ENCODE data around the gene ANKRD53. TPM values are rescaled to one million over a fixed set of nuclear protein-coding genes. Genes with fewer than 3 reads are reported as not detected.
A peak's percentile ranks its signal among the peaks of the same experiment; 100 is the strongest.

ANKRD53 gene
- total and polyA plus RNA-seq, 4 donors, result 0.63 to 2.5 (median 0.76) TPM

DNA sequence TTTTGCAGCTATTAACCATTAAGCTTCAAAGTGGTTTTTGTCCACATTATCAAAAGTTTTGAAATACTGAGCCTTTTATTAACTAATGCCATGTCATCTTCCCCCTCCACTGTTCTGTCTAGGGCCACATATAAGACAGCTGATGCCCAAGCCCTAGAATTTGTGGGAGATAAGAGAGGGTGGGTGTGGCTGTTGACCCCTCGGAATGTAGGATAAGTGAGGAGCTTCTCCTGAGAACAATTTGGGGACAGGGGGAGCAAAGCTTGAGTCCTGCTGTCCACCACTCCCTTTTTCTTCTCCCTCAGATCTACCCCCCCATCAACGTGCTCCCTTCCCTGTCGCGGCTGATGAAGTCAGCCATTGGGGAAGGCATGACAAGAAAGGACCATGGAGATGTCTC, 14.3 kb upstream of the ANKRD53 start:
- ATAC-seq (ENCODE audit: insufficient read depth, low FRiP score) (no peak), DNase-seq (no peak)
- Histone ChIP-seq H3K27me3 (ENCODE audit: control insufficient read depth in 3 of 3, insufficient read depth in 3 of 3, low read length in 2 of 3) (peaks cover 0 to 38% (median 12%) of the 10 kb centered on the region in 3 donors), H3K4me1 (ENCODE audit: control insufficient read depth in 5 of 5, insufficient read depth in 5 of 5, low read length in 5 of 5) (peaks cover 0 to 8% (median 0%) of the 10 kb centered on the region in 5 donors), H3K27ac (ENCODE audit: low read depth in 1 of 2, low read length in 1 of 2) (no peak overlapping the region), H3K36me3 (ENCODE audit: control insufficient read depth in 4 of 4, insufficient read depth in 4 of 4, low read length in 4 of 4) (no peaks in the 10 kb centered on the region), H3K4me3 (no peak overlapping the region), H3K9me3 (ENCODE audit: control insufficient read depth in 4 of 4, insufficient read depth in 3 of 4, low read length in 3 of 4) (no peaks in the 10 kb centered on the region), H3K9ac (ENCODE audit: insufficient read depth in 1 of 2, low read length in 2 of 2) (no peak overlapping the region)
- WGBS, 2 donors, result 60 to 83% methylated on average over 4 of the region's 4 CpGs
- TF ChIP-seq, protein P1, sequence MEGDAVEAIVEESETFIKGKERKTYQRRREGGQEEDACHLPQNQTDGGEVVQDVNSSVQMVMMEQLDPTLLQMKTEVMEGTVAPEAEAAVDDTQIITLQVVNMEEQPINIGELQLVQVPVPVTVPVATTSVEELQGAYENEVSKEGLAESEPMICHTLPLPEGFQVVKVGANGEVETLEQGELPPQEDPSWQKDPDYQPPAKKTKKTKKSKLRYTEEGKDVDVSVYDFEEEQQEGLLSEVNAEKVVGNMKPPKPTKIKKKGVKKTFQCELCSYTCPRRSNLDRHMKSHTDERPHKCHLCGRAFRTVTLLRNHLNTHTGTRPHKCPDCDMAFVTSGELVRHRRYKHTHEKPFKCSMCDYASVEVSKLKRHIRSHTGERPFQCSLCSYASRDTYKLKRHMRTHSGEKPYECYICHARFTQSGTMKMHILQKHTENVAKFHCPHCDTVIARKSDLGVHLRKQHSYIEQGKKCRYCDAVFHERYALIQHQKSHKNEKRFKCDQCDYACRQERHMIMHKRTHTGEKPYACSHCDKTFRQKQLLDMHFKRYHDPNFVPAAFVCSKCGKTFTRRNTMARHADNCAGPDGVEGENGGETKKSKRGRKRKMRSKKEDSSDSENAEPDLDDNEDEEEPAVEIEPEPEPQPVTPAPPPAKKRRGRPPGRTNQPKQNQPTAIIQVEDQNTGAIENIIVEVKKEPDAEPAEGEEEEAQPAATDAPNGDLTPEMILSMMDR (IDR thresholded peaks at IDR 0.05; ENCODE audit: control extremely low read depth, extremely low read depth), result no peak

DNA sequence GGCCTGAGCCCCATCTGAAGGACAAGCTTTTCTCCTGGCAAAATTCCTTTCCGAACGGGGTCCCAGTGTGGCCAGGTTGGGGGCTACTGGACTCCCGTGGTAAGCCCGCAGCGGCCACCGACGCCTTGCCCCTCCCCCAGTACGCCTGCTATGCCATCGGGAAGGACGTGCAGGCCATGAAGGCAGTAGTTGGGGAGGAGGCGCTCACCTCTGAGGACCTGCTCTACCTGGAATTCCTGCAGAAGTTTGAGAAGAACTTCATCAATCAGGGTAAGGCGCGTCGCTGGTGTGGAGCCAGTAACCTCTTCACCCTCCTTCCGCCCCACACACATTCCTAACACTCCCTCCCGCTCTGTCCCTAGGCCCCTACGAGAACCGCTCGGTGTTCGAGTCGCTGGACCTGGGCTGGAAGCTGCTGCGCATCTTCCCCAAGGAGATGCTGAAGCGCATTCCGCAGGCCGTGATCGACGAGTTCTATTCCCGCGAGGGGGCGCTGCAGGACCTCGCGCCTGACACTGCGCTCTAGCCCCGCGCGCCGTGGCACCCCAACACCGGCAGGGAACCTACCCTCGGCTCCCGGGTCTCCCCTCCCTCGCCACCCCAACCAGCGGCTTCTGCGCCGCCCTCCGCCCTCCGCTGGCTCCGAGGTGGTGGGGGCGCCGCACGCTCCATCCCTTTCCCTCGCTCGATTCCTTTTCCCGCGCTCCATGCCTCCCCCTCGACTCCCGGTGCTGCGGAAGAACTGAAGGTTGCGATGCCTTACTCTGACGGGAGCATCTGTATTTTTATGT, 13.6 kb upstream of the ANKRD53 start:
- Histone ChIP-seq H3K27ac (ENCODE audit: low read depth in 1 of 2, low read length in 1 of 2) (no peak overlapping the region), H3K4me3 (peak overlapping the region; percentile 30), H3K4me1 (ENCODE audit: control insufficient read depth in 5 of 5, insufficient read depth in 5 of 5, low read length in 5 of 5) (peaks cover 0 to 8% (median 0%) of the 10 kb centered on the region in 5 donors), H3K9ac (ENCODE audit: insufficient read depth in 1 of 2, low read length in 2 of 2) (peak overlapping the region in 1 of 2 donors; percentile 23), H3K27me3 (ENCODE audit: control insufficient read depth in 3 of 3, insufficient read depth in 3 of 3, low read length in 2 of 3) (peaks cover 0 to 44% (median 12%) of the 10 kb centered on the region in 3 donors), H3K36me3 (ENCODE audit: control insufficient read depth in 4 of 4, insufficient read depth in 4 of 4, low read length in 4 of 4) (no peaks in the 10 kb centered on the region), H3K9me3 (ENCODE audit: control insufficient read depth in 4 of 4, insufficient read depth in 3 of 4, low read length in 3 of 4) (no peaks in the 10 kb centered on the region)
- TF ChIP-seq, protein P1 (IDR thresholded peaks at IDR 0.05; ENCODE audit: control extremely low read depth, extremely low read depth), result peak; percentile 65
- peak; percentile 64 for ATAC-seq (ENCODE audit: insufficient read depth, low FRiP score)
- WGBS, 2 donors, result 7 to 13% methylated on average over 59 of the region's 59 CpGs
- peak; percentile 62 to 72 (median 69) for DNase-seq

DNA sequence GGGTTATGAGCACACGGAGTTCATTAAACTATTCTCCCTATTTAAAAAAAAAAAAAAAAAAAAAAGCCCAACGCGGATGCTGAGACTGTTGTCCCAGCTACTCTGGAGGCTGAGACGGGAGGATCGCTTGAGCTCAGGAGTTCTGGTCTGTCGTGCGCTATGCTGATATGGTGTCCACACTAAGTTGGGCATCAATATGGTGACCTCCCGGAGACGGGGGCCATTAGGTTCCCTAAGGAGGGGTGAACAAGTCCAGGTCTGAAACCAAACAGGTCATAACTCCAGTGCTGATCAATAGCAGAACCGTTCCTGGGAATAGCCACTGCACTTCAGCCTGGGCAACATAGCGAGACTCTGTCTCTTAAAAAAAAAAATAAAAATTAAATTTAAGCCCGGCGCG, 12.9 kb upstream of the ANKRD53 start:
- no peak overlapping the region for H3K9ac ChIP-seq (ENCODE audit: insufficient read depth in 1 of 2, low read length in 2 of 2)
- H3K4me1 ChIP-seq (ENCODE audit: control insufficient read depth in 5 of 5, insufficient read depth in 5 of 5, low read length in 5 of 5), result peaks cover 0 to 8% (median 0%) of the 10 kb centered on the region in 5 donors
- peaks cover 0 to 49% (median 12%) of the 10 kb centered on the region in 3 donors for H3K27me3 ChIP-seq (ENCODE audit: control insufficient read depth in 3 of 3, insufficient read depth in 3 of 3, low read length in 2 of 3)
- H3K9me3 ChIP-seq (ENCODE audit: control insufficient read depth in 4 of 4, insufficient read depth in 3 of 4, low read length in 3 of 4), result no peaks in the 10 kb centered on the region
- TF ChIP-seq, protein P1 (IDR thresholded peaks at IDR 0.05; ENCODE audit: control extremely low read depth, extremely low read depth), result no peak
- no peak overlapping the region for H3K4me3 ChIP-seq
- ATAC-seq (ENCODE audit: insufficient read depth, low FRiP score) (no peak), DNase-seq (no peak)
- no peak overlapping the region for H3K27ac ChIP-seq (ENCODE audit: low read depth in 1 of 2, low read length in 1 of 2)
- WGBS, 2 donors, result 73 to 74% methylated on average over 14 of the region's 14 CpGs
- no peaks in the 10 kb centered on the region for H3K36me3 ChIP-seq (ENCODE audit: control insufficient read depth in 4 of 4, insufficient read depth in 4 of 4, low read length in 4 of 4)

Measured in lung (tissue), 12 donors.